Effector memory CD4-positive, alpha-beta T cell (primary cell): ENCODE data around the gene CREB3L1.
A peak's percentile ranks its signal among the peaks of the same experiment; 100 is the strongest.

Experiments
- DNase-seq, 3 donors: peaks; one replicate each; pipeline ENCODE4 v3.0.0-alpha.2; 2020
- H3K27ac ChIP-seq: 2 replicates; pipeline ENCODE4 v1.7.0; 2013; ENCODE audit warnings: mild to moderate bottlenecking, low read length, moderate library complexity; ENCODE audit not compliant: insufficient read depth, poor library complexity, severe bottlenecking
- H3K27me3 ChIP-seq: replicated peaks from 2 replicates; pipeline ENCODE4 v1.7.0; 2013; ENCODE audit warnings: mild to moderate bottlenecking, low read length; ENCODE audit not compliant: insufficient read depth, control insufficient read depth, poor library complexity, severe bottlenecking
- H3K36me3 ChIP-seq: 2 replicates; pipeline ENCODE4 v1.7.0; 2013; ENCODE audit warnings: mild to moderate bottlenecking, low read length, moderate library complexity; ENCODE audit not compliant: control insufficient read depth, insufficient read depth
- H3K4me1 ChIP-seq: 2 replicates; pipeline ENCODE4 v1.7.0; 2013; ENCODE audit warnings: low read length, mild to moderate bottlenecking; ENCODE audit not compliant: control insufficient read depth, insufficient read depth, poor library complexity, severe bottlenecking
- H3K4me3 ChIP-seq: 2 replicates; pipeline ENCODE4 v1.7.0; 2013; ENCODE audit warnings: low read length, low read depth, mild to moderate bottlenecking; ENCODE audit not compliant: insufficient read depth, poor library complexity, severe bottlenecking
- H3K9me3 ChIP-seq: 2 replicates; pipeline ENCODE4 v1.7.0; 2013; ENCODE audit warnings: mild to moderate bottlenecking, low read length, moderate library complexity; ENCODE audit not compliant: control insufficient read depth

Gene CREB3L1

DNA sequence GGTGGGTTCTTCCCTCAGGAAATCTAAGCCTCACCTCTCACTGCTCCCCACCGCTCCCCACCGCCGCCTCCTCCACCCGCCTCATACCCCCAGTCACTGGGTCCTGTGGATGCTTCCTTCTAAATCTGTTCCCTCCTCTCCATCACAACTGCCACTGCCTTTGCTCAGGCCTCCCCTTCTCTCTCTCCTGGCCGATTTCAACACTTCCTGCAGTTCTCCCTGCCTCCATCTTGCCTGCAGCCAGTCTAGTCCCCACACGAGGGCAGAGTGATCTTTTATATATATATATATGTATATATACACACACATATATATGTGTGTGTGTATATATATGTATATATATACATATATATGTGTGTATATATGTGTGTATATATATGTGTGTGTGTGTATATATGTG lies 27.8 kb downstream of the CREB3L1 start:
- no peak for DNase-seq
- Histone ChIP-seq H3K4me1 (peaks cover 5% of the 10 kb centered on the region), H3K4me3 (no peak overlapping the region), H3K9me3 (no peaks in the 10 kb centered on the region), H3K36me3 (no peaks in the 10 kb centered on the region), H3K27ac (no peak overlapping the region), H3K27me3 (no peaks in the 10 kb centered on the region)

GRCh38 chr11:46306296-46306853 lies 28.9 kb downstream of the CREB3L1 start:
- no peak overlapping the region for H3K4me3 ChIP-seq
- H3K4me1 ChIP-seq, result peaks cover 5% of the 10 kb centered on the region
- DNase-seq, result no peak
- no peaks in the 10 kb centered on the region for H3K27me3 ChIP-seq
- no peak overlapping the region for H3K27ac ChIP-seq
- no peaks in the 10 kb centered on the region for H3K36me3 ChIP-seq
- H3K9me3 ChIP-seq, result no peaks in the 10 kb centered on the region

DNA sequence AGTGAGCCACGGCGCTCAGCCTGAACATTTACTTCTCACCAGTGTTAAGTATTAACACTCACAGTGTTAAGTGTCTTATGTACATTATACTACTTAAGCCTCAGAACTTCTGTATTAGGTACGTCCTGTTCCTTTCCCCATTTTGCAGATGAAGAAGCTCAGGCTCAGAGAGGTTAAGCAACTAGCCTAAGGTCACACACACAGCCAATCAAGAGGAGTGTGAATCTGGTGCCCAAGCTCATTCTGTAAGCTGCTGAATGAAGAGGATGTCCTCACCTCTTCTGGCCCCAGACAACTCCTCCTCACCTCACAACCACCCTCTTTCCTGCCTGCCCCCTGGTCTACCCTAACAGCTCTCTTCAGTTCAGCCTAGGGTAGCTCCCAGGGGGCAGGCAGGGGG lies 29.9 kb downstream of the CREB3L1 start:
- Histone ChIP-seq H3K9me3 (no peaks in the 10 kb centered on the region), H3K4me3 (no peak overlapping the region), H3K27ac (no peak overlapping the region), H3K4me1 (peaks cover 5% of the 10 kb centered on the region), H3K27me3 (no peaks in the 10 kb centered on the region), H3K36me3 (no peaks in the 10 kb centered on the region)
- no peak for DNase-seq

DNA sequence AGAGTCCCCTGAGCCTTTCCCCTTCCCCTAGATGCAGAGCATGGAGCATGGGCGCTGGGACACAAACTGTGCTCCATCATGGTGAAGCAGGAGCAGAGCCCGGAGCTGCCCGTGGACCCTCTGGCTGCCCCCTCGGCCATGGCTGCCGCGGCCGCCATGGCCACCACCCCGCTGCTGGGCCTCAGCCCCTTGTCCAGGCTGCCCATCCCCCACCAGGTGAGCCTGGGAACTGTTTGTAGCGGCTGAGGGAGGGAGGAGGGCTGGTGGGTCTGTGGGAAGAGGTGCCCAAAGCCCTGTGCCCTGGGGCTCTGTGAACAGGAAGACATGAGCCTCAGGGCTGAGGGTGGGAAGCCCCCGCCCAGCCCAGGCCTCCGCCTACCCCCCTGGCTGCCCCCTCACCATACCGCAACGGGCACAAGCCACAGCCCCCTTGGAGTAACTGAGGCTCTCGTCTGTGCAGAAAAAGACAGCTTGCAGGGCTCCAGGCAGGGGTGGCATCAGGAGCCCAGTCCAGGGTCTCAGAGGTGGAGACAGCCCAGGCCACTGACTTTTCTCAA lies 30.4 kb downstream of the CREB3L1 start:
- Histone ChIP-seq H3K4me1 (peaks cover 5% of the 10 kb centered on the region), H3K27ac (no peak overlapping the region), H3K9me3 (no peaks in the 10 kb centered on the region), H3K36me3 (no peaks in the 10 kb centered on the region), H3K4me3 (no peak overlapping the region), H3K27me3 (no peaks in the 10 kb centered on the region)
- no peak for DNase-seq

DNA sequence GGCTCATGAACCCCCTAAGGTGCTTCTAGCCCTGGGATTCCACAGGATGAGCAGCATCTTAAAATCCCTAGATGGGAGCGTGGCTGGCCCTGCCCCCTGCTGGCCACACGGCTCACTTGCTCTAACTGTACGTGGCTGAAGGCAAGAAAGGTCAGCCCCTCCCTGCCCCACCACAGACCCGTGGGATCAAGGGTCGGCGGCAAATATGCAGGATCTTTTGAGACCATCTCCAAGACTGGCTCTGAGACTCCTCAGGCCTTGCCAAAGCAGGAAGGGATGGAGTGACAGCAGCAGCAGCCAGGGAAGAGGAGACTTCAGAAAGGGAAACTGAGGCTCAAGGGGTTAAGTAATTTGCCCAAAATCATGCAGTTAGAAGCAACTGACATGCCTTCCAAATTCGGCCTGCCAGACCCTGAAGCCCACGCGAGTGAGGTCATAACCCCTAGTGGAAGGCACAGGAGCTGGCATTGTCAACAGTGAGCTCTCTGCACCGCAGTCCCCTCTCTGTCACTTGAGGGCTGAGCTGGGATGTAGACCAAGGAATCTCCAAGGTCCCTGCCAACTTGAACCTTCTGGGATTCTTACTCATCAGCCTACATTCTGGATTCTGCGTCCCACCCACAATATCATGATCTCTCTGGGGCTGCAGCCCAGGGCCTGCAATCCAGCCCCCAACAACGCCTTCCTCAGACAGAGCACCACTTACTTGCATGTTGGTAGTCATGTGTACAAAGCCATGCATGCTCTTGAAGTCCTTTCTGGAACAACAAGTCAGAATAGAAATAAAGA lies 31.4 kb downstream of the CREB3L1 start:
- no peaks in the 10 kb centered on the region for H3K36me3 ChIP-seq
- H3K4me1 ChIP-seq, result peaks cover 5% of the 10 kb centered on the region
- H3K4me3 ChIP-seq, result no peak overlapping the region
- no peak overlapping the region for H3K27ac ChIP-seq
- DNase-seq, result peak; percentile 26 to 45 (median 27)
- no peaks in the 10 kb centered on the region for H3K9me3 ChIP-seq
- H3K27me3 ChIP-seq, result no peaks in the 10 kb centered on the region

- H3K9me3 ChIP-seq, result no peaks in the 10 kb centered on the region
- H3K36me3 ChIP-seq, result no peaks in the 10 kb centered on the region
- peaks cover 5% of the 10 kb centered on the region for H3K4me1 ChIP-seq
- H3K27me3 ChIP-seq, result no peaks in the 10 kb centered on the region
- DNase-seq, result no peak
- H3K4me3 ChIP-seq, result no peak overlapping the region
- no peak overlapping the region for H3K27ac ChIP-seq
These were observed 32.4 kb downstream of the CREB3L1 start for GRCh38 chr11:46309814-46310259.

GRCh38 chr11:46315033-46315738 lies 37.7 kb downstream of the CREB3L1 start:
- peak; percentile 50 to 61 (median 50) for DNase-seq
- Histone ChIP-seq H3K36me3 (no peaks in the 10 kb centered on the region), H3K27me3 (no peaks in the 10 kb centered on the region), H3K4me1 (peaks cover 9% of the 10 kb centered on the region), H3K9me3 (no peaks in the 10 kb centered on the region), H3K27ac (no peak overlapping the region), H3K4me3 (no peak overlapping the region)

- Histone ChIP-seq H3K27me3 (no peaks in the 10 kb centered on the region), H3K4me3 (no peak overlapping the region), H3K9me3 (no peaks in the 10 kb centered on the region), H3K4me1 (peaks cover 9% of the 10 kb centered on the region), H3K27ac (no peak overlapping the region), H3K36me3 (no peaks in the 10 kb centered on the region)
- DNase-seq, result no peak
These were observed 38.5 kb downstream of the CREB3L1 start for GRCh38 chr11:46315783-46316563.

DNA sequence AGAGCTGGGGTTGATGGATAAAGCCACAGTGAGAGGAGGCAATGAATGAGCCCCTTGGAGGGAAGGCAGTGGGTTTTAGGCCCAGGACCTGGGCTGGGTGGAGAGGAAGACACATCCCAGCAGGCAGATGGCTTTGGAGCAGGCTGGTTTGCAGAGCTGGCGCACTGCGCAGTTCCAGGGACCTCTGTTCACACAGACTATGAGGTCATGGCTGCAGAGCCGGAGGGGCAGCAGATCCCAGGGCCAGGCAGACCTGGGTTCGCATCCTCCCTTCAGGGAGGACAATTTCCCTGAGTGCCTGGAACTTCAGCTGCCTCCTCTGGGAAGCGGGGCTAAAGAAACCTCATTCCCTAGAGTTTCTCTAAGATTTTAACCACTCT lies 41.6 kb downstream of the CREB3L1 start:
- H3K4me1 ChIP-seq, result peaks cover 9% of the 10 kb centered on the region

More for the DNA sequence above, 41.6 kb downstream of the CREB3L1 start:
- no peak overlapping the region for H3K27ac ChIP-seq
- DNase-seq, result no peak
- H3K27me3 ChIP-seq, result no peaks in the 10 kb centered on the region
- H3K9me3 ChIP-seq, result no peaks in the 10 kb centered on the region
- H3K4me3 ChIP-seq, result no peak overlapping the region
- H3K36me3 ChIP-seq, result no peaks in the 10 kb centered on the region
